Measurements from ENCODE around the gene EPX. TPM values are rescaled to one million over a fixed set of nuclear protein-coding genes. Genes with fewer than 3 reads are reported as not detected.

The EPX gene
- total RNA-seq, 1 experiment from 2014 or later: not detected

- 93% methylated on average over 1 of the region's 5 CpGs for WGBS (ENCODE audit: extremely low coverage, insufficient read length, low lambda C conversion rate)
- H3K4me1 Mint-ChIP-seq: peaks cover 5 to 9% of the 10 kb centered on the region in 2 experiments; a peak in 3 of 4 replicates
These were observed 3.1 kb downstream of the EPX start for GRCh38 chr17:58195518-58196123.

More at GRCh38 chr17:58195518-58196123, 3.1 kb downstream of the EPX start:
- no peak overlapping the region for H2BK20ac ChIP-seq (ENCODE audit: low read depth, low read length, poor library complexity, severe bottlenecking)
- no peak overlapping the region for H3K14ac ChIP-seq (ENCODE audit: insufficient read depth, low read length)
- H3K27me3 ChIP-seq (ENCODE audit: insufficient read depth, low read length): no peaks in the 10 kb centered on the region
- H4K5ac ChIP-seq (ENCODE audit: insufficient read length, low read depth, low read length): no peak overlapping the region
- Mint-ChIP-seq H3K36me3 (ENCODE audit: insufficient read depth in 1 of 3, low read depth in 3 of 3) (no peaks in the 10 kb centered on the region), H3K27ac (no peak overlapping the region), H3K4me3 (no peak overlapping the region), H3K27me3 (ENCODE audit: low read depth) (peaks cover 38% of the 10 kb centered on the region), H3K9me3 (no peaks in the 10 kb centered on the region)
- H2BK120ac ChIP-seq (ENCODE audit: low read depth, low read length, poor library complexity, severe bottlenecking): no peak overlapping the region
- no peak overlapping the region for H2BK15ac ChIP-seq (ENCODE audit: low read depth, low read length)
- H2AK5ac ChIP-seq (ENCODE audit: insufficient read length, low read length): no peak overlapping the region
- no peak for DNase-seq
- no peaks in the 10 kb centered on the region for H3K79me1 ChIP-seq (ENCODE audit: insufficient read depth, low read depth, low read length, poor library complexity, severe bottlenecking)
- no peak overlapping the region for H4K91ac ChIP-seq (ENCODE audit: insufficient read length, low read depth, low read length)
- no peak for TF ChIP-seq CTCF (conservative IDR thresholded peaks at IDR 0.05)
- no peak overlapping the region for H2AFZ ChIP-seq (ENCODE audit: low read length)
- no peak overlapping the region for H3K18ac ChIP-seq (ENCODE audit: insufficient read length, low read depth, low read length)
- H3K4me1 ChIP-seq (ENCODE audit: insufficient read depth, low read length): no peaks in the 10 kb centered on the region
- H2BK5ac ChIP-seq (ENCODE audit: insufficient read length, low read length): no peak overlapping the region
- no peak overlapping the region for H3K4ac ChIP-seq (ENCODE audit: low read depth, low read length)
- H3K27ac ChIP-seq (ENCODE audit: insufficient read length, low read depth, low read length): no peak overlapping the region
- no peak overlapping the region for H2BK12ac ChIP-seq (ENCODE audit: insufficient read length, low read depth, low read length)
- no peak overlapping the region for H3K23ac ChIP-seq (ENCODE audit: insufficient read length, low read depth, low read length)
- no peak overlapping the region for H3T11ph ChIP-seq (ENCODE audit: low read length)
- H4K20me1 ChIP-seq (ENCODE audit: control insufficient read depth, insufficient read depth, insufficient read length): no peaks in the 10 kb centered on the region
- no peak overlapping the region for H4K8ac ChIP-seq (replicated peaks; ENCODE audit: insufficient read length, low read depth, low read length)
- no peaks in the 10 kb centered on the region for H3K79me2 ChIP-seq (ENCODE audit: insufficient read depth, low read length)
- no peaks in the 10 kb centered on the region for H3K9me3 ChIP-seq (ENCODE audit: control insufficient read depth, low read depth, low read length)
- no peak overlapping the region for H3K56ac ChIP-seq (ENCODE audit: insufficient read length, low read depth, low read length)
- H3K23me2 ChIP-seq (ENCODE audit: insufficient read length, low read depth, low read length, poor library complexity, severe bottlenecking): no peaks in the 10 kb centered on the region
- no peak overlapping the region for H3K4me2 ChIP-seq (ENCODE audit: insufficient read depth, insufficient read length, low read length)
- H3K9ac ChIP-seq (ENCODE audit: extremely low read depth, insufficient read length, low read length): no peak overlapping the region

All from H9 (cell line).